AG04450 (cell line): ENCODE data around the gene NSUN7. TPM values are rescaled to one million over a fixed set of nuclear protein-coding genes. Genes with fewer than 3 reads are reported as not detected.

Experiments
- CTCF ChIA-PET: fragments of 300-600, 350-600 bp; formaldehyde crosslinking; extraction: SDS; loops from one replicate; lab custom pipeline; 2022; ENCODE audit warnings: antibody characterized with exemption, inconsistent platforms; lab: Charles Lee
- POLR2A ChIA-PET: fragments of 350-600 bp; formaldehyde crosslinking; extraction: SDS; loops from one replicate; lab custom pipeline; 2021; ENCODE audit warnings: antibody characterized with exemption, inconsistent platforms; lab: Yijun Ruan, JAX
- DNase-seq: peaks from one replicate; pipeline ENCODE4 v3.0.0-alpha.2; 2011; ENCODE audit warnings: low read depth, low spot score
- H3K27ac ChIP-seq: one replicate; pipeline ENCODE4 v1.5.1; 2012; ENCODE audit warnings: low read depth, low read length, control low read depth
- H3K27me3 ChIP-seq: one replicate; pipeline ENCODE4 v1.6.0; 2012; ENCODE audit warnings: low read length; ENCODE audit not compliant: control insufficient read depth, insufficient read depth
- H3K4me3 ChIP-seq: 2 replicates; pipeline ENCODE4 v1.5.1; 2011; ENCODE audit warnings: mild to moderate bottlenecking, low read depth, low read length, control low read depth
- H3K9me3 ChIP-seq: 2 replicates; pipeline ENCODE4 v1.5.1; 2012; ENCODE audit warnings: low read length; ENCODE audit not compliant: control insufficient read depth, insufficient read depth
- polyA plus RNA-seq: library from polyadenylated mRNA; depleted of rRNA; stranded (reverse); fragments of >200 nt; gene quantifications from 2 replicates; pipeline ENCODE4 v1.2.3, GENCODE V29; 2011
- TF ChIP-seq, protein P1 (sequence below): IDR thresholded peaks from 2 replicates; pipeline ENCODE4 v1.5.1; 2011; ENCODE audit warnings: low read depth, low read length, control low read depth, inconsistent platforms

NSUN7 gene
- polyA plus RNA-seq, 1 experiment: 0.11 TPM

DNA sequence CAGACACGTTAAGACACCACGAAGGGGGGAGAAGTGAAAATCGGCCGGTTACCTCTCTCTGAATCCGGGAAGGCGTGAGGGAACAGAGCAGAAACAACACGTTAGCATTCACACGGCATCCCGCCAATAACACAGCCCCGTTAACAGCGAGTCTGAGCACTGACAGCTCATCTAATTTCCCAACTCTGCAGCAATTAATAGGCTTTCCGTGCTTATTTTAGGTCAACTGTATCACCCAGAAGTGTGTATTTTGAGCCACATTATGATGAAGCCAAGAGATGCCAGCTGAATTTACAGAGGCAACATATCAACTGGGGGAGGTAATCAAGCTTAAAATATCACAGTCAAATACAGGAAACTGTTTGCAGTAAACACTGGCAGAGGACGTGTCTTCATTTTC is 92.6 kb downstream of the NSUN7 start:
- no peak overlapping the region for H3K27ac ChIP-seq
- TF ChIP-seq, protein P1, sequence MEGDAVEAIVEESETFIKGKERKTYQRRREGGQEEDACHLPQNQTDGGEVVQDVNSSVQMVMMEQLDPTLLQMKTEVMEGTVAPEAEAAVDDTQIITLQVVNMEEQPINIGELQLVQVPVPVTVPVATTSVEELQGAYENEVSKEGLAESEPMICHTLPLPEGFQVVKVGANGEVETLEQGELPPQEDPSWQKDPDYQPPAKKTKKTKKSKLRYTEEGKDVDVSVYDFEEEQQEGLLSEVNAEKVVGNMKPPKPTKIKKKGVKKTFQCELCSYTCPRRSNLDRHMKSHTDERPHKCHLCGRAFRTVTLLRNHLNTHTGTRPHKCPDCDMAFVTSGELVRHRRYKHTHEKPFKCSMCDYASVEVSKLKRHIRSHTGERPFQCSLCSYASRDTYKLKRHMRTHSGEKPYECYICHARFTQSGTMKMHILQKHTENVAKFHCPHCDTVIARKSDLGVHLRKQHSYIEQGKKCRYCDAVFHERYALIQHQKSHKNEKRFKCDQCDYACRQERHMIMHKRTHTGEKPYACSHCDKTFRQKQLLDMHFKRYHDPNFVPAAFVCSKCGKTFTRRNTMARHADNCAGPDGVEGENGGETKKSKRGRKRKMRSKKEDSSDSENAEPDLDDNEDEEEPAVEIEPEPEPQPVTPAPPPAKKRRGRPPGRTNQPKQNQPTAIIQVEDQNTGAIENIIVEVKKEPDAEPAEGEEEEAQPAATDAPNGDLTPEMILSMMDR: no peak
- H3K27me3 ChIP-seq: no peaks in the 10 kb centered on the region
- H3K4me3 ChIP-seq: no peak overlapping the region
- POLR2A ChIA-PET: no interaction called here
- CTCF ChIA-PET: interaction anchor here (1.3 to 8.0 kb wide), 3 partner anchors 12 to 82 kb away, joined by 3 to 46 read pairs (median 24); no protein-coding TSS in a partner anchor
- DNase-seq: no peak
- no peaks in the 10 kb centered on the region for H3K9me3 ChIP-seq

GRCh38 chr4:40842725-40843423 is 93.1 kb downstream of the NSUN7 start:
- POLR2A ChIA-PET: no interaction called here
- CTCF ChIA-PET: interaction anchor here (4.8 to 8.0 kb wide), 2 partner anchors 54 to 82 kb away, joined by 24 to 46 read pairs; no protein-coding TSS in a partner anchor

GRCh38 chr4:40843696-40844095 is 93.9 kb downstream of the NSUN7 start:
- Histone ChIP-seq H3K27me3 (no peaks in the 10 kb centered on the region), H3K4me3 (no peak overlapping the region), H3K9me3 (no peaks in the 10 kb centered on the region), H3K27ac (no peak overlapping the region)
- DNase-seq: no peak
- CTCF ChIA-PET: interaction anchor here (1.4 to 8.0 kb wide), 3 partner anchors 46 to 81 kb away, joined by 3 to 46 read pairs (median 24); no protein-coding TSS in a partner anchor
- POLR2A ChIA-PET: no interaction called here
- TF ChIP-seq, protein P1: no peak

More at GRCh38 chr4:40842725-40843423, 93.1 kb downstream of the NSUN7 start:
- no peaks in the 10 kb centered on the region for H3K9me3 ChIP-seq
- no peak overlapping the region for H3K27ac ChIP-seq
- H3K4me3 ChIP-seq: no peak overlapping the region
- H3K27me3 ChIP-seq: no peaks in the 10 kb centered on the region
- TF ChIP-seq, protein P1: no peak
- DNase-seq: no peak

DNA sequence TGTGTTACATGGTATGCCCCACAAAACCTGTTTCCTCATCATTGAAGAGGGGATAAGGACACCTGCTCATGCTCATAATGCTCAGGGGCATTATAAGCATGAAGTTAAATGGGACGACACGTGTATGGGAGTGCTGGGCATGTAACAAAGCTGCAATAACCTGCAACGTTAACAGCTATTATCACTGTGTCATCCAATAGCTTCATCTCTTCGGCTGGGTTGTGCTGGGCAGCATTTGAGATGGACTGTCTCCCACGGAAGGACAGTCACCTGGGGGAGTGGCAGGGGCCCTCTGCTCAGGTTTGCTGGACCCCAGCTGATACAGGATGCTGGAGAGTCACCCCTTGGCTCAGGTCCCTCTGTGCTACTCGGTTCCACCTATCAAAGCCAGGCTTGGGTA is 94.5 kb downstream of the NSUN7 start:
- Histone ChIP-seq H3K27me3 (no peaks in the 10 kb centered on the region), H3K4me3 (no peak overlapping the region), H3K9me3 (no peaks in the 10 kb centered on the region), H3K27ac (no peak overlapping the region)
- POLR2A ChIA-PET: no interaction called here
- TF ChIP-seq, protein P1: no peak
- CTCF ChIA-PET: interaction anchor here (1.4 to 8.0 kb wide), 2 partner anchors 45 to 53 kb away, joined by 3 to 46 read pairs; no protein-coding TSS in a partner anchor
- DNase-seq: no peak

DNA sequence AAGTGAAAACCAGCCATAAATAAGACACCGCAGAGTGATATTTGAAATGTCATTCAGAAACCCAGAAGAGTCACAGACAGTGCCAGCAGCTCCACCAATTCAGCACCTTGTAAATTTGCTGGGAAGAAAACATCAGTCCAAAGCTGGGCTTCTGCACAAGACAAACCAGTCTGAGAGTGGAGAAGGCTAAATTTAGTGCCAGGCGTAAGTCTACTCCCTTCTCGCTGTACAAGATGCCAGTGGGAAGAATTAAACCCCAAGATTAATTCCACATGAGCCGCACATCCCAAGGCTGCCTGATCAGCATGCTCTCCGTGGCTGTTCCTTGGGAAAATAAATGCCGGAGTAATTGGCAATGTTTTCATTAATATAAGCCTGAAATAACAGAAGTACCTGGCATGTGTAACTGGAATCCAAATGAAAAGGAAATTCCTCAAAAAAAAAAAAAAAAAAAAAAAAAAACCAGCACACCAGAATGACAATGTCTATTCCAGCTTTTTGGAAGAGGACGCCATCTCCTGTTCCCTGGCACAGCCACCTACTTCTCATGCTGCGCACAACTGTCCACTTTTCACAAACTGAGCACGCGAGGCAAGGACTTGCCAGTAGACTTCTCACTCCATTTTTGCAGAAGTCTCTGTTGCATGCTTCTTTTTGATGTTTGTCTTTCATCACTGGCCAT is 95.5 kb downstream of the NSUN7 start:
- Histone ChIP-seq H3K9me3 (no peaks in the 10 kb centered on the region), H3K27me3 (no peaks in the 10 kb centered on the region), H3K27ac (no peak overlapping the region), H3K4me3 (no peak overlapping the region)
- ChIA-PET POLR2A (no interaction called here), CTCF (interaction anchor here (8.0 kb wide), 1 partner anchor 52 kb away, joined by 46 read pairs; no protein-coding TSS in a partner anchor)
- no peak for DNase-seq
- TF ChIP-seq, protein P1: no peak
